GM18499 (cell line): ENCODE data around the gene NEUROD2.

ENCODE experiments used
- ATAC-seq: cut with Tn5 transposase; IDR thresholded peaks from one replicate; pipeline ENCODE4 v1.9.1; 2021; ENCODE audit warnings: moderate number of reproducible peaks; ENCODE audit not compliant: insufficient read depth, unreplicated experiment

The NEUROD2 gene

DNA sequence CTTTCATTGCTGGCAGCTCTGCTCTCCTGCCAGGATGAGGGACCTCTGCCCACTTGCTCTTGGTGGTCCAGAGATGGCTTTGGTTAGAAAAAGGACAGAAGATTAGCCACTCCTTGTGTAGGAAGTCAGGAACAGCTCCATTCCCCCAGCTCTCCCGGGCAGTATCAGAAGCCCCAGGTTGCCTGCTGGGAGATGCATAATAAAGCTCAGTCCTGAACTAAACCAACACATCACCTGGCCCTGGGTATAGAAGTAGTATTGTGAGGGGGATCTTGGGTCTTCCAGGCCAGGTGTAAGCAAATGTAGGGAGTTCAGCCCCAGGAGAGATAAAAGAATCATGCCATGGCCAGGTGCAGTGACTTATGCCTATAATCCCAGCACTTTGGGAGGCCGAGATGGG, 52.4 kb downstream of the NEUROD2 start:
- no peak for ATAC-seq
